ENCODE data around the gene CMTR1.

Gene CMTR1

GRCh38 chr6:37478827-37479226, 45.8 kb downstream of the CMTR1 start:
- Histone ChIP-seq H3K4me3 (replicated peaks; ENCODE audit: insufficient read depth, low read length) (no peak overlapping the region), H3K27ac (replicated peaks) (no peak overlapping the region), H3K27me3 (ENCODE audit: insufficient read depth, poor library complexity, severe bottlenecking) (no peaks in the 10 kb centered on the region)
- TF ChIP-seq GABPA (IDR thresholded peaks at IDR 0.05; ENCODE audit: low read depth): no peak
- TF ChIP-seq POLR2AphosphoS5 (IDR thresholded peaks at IDR 0.05; ENCODE audit: low read depth): no peak
- no peak for TF ChIP-seq SPI1 (IDR thresholded peaks at IDR 0.05; ENCODE audit: borderline replicate concordance, low read depth)
- TF ChIP-seq REST (IDR thresholded peaks at IDR 0.05; ENCODE audit: insufficient replicate concordance, low read depth): no peak
- TF ChIP-seq CTCF (IDR thresholded peaks at IDR 0.05; ENCODE audit: insufficient read depth, low read length): no peak
- DNase-seq (ENCODE audit: low read depth in 1 of 2, low spot score in 1 of 2): no peak

- no peak for DNase-seq (ENCODE audit: low read depth in 1 of 2, low spot score in 1 of 2)
- Histone ChIP-seq H3K4me3 (replicated peaks; ENCODE audit: insufficient read depth, low read length) (no peak overlapping the region), H3K27ac (replicated peaks) (no peak overlapping the region), H3K27me3 (ENCODE audit: insufficient read depth, poor library complexity, severe bottlenecking) (no peaks in the 10 kb centered on the region)
- TF ChIP-seq REST (IDR thresholded peaks at IDR 0.05; ENCODE audit: insufficient replicate concordance, low read depth) (no peak), CTCF (IDR thresholded peaks at IDR 0.05; ENCODE audit: insufficient read depth, low read length) (no peak), SPI1 (IDR thresholded peaks at IDR 0.05; ENCODE audit: borderline replicate concordance, low read depth) (no peak)
These were observed 46.3 kb downstream of the CMTR1 start for GRCh38 chr6:37479266-37479854.

- no peak overlapping the region for H3K27ac ChIP-seq (replicated peaks)
- no peak for TF ChIP-seq POLR2AphosphoS5 (IDR thresholded peaks at IDR 0.05; ENCODE audit: low read depth)
- no peak for TF ChIP-seq GABPA (IDR thresholded peaks at IDR 0.05; ENCODE audit: low read depth)
- no peak for TF ChIP-seq REST (IDR thresholded peaks at IDR 0.05; ENCODE audit: insufficient replicate concordance, low read depth)
- no peak for TF ChIP-seq CTCF (IDR thresholded peaks at IDR 0.05; ENCODE audit: insufficient read depth, low read length)
- TF ChIP-seq SPI1 (IDR thresholded peaks at IDR 0.05; ENCODE audit: borderline replicate concordance, low read depth): no peak
- DNase-seq (ENCODE audit: low read depth in 1 of 2, low spot score in 1 of 2): no peak
- H3K27me3 ChIP-seq (ENCODE audit: insufficient read depth, poor library complexity, severe bottlenecking): no peaks in the 10 kb centered on the region
- no peak overlapping the region for H3K4me3 ChIP-seq (replicated peaks; ENCODE audit: insufficient read depth, low read length)
These were observed 47.2 kb downstream of the CMTR1 start for GRCh38 chr6:37480118-37480736.
